ENCODE data around the gene CXorf38.

Gene CXorf38, protein sequence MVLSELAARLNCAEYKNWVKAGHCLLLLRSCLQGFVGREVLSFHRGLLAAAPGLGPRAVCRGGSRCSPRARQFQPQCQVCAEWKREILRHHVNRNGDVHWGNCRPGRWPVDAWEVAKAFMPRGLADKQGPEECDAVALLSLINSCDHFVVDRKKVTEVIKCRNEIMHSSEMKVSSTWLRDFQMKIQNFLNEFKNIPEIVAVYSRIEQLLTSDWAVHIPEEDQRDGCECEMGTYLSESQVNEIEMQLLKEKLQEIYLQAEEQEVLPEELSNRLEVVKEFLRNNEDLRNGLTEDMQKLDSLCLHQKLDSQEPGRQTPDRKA

DNA sequence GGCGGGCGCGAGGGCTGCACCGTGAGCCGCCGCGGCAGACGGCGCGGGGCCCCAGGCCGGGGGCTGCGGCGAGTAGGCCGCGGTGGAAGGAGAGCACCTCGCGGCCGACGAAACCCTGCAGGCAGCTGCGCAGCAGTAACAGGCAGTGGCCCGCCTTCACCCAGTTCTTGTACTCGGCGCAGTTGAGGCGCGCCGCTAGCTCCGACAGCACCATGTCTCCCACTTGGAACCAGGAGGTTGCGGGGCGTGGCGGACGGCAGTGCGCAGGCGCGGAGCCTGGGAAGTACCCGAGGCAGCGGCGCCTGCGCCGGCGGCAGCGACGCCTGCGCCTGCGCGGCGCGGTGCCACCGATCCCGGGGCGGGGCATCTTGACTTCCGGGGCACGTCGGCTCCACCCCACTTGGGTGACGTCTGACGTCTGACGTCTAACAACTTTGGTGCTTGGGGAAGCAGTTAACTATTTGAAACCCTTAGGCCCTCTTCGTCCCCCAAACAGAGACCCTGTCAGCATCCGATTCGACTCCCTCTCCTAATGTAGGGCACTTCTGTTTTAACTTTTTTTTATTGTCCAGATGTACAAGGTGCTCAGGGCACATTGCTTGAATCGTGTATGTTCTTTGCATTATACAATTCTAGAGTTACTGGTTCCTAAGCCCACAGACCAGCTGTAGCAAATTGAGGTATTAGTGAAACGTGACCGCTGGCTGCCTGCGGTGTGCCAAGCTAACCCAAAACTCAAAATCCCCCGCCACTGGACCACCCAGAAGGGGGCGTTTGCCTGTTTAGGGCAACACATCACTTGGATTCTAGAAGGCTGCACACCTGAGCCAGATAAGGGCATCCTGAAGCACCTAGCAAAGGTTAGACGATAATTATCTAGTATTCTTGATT, at the start of gene CXorf38:
Gene CXorf38 (minus strand): TSS at position 255 of the 891 bp plus-strand sequence. CDS start 41 bp downstream, at position 214.
- DNase-seq (ENCODE audit: low spot score), result peak; percentile 95

DNA sequence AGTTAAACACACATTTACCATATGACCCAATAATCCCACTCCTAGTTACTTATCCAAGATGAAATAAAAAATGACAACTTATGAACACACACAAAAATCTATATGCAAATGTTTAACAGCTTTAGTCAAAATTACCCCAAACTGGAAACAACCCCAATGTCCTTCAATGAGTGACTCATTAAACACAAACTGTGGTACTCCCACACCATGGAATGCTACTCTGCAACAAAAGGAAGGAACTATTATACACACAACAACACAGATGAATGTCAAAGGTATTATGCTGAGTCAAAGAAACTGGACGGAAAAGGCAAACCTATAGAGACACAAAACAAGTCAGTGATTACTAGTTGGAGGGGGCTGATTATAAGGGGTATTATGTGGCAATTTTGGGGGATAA, 47.4 kb upstream of the CXorf38 start:
- DNase-seq (ENCODE audit: low spot score), result no peak

DNA sequence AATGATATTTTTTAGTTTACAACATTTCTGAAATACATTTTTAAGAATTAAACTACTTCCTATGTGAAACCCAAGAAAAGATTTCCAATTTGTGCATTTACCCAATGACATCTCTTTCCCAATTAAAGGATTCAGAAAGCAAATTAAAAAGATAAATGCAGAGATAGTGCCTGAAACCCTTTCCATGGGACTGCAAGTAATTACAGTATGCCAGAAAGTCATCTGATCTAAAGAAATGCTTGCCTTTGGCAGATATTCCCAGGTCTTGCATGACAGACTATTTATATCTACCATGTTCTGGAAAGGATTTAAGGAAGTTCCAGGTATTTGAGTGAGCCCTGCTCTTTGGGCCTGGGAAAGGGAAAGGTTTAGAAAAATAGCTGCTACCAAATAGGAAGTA, 41.6 kb upstream of the CXorf38 start:
- no peak for DNase-seq (ENCODE audit: low spot score)

DNA sequence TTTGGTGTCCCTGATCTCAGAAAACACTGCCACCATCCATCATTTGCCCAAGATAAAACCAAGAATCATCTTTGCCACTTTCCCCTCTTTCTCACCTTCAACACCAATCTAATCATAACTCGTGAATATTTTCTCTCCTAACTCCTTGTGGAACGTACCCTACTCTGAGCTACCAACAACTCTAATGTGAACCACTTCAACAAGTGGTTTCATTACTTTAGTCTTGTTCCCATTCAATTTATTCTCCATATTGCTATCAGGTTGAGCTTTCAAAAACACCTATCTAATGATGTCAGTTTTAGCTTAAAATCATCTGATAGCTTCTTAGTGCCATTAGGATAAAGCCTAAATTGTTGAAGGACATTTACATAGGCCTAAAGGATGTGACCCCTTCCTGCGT, 39.8 kb upstream of the CXorf38 start:
- no peak for DNase-seq (ENCODE audit: low spot score)

DNA sequence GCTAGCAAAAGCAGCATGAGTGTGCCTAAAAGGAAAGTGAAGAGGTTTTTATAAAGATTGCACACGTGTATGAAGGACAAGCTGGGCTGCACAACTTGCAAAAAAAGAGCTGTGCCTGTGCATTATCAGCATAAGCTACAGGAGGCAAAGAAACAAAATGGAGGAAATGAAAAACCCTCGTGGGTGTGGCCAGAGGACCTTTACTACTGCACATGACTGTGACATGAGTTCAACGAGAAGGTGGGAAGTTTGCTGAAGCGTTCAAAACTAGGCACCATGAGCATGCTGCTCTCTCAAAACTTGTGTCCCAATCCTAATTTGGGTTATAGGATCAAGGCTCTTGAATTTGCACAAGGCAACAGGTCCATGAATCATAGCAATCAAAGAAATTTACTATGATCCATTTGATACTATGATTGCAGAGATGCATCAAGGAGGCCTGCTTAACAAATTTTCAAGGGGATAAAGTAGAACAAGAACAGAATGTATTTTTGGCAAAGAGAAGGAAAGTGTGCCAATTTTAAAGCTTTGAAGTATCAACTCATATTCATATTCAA, 38.1 kb upstream of the CXorf38 start:
- no peak for DNase-seq (ENCODE audit: low spot score)

DNA sequence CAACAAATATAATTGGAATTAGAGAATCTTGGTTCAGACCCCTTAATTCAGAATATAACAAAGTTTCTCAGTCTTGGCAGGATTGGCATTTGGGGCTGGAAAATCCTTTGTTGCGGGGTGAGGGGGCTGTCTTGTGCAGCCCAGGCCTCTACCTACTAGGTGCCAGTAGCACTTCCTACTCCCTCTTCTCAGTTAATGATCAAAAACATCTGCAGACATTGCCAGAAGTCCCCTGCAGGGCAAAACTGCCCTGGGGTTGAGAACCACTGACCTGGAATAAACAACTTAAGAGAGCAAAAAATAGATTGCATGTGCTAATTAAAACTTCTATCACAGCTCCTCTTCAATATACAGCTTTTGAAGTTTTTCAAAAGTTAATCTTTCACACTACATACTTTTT, 36.7 kb upstream of the CXorf38 start:
- no peak for DNase-seq (ENCODE audit: low spot score)

DNA sequence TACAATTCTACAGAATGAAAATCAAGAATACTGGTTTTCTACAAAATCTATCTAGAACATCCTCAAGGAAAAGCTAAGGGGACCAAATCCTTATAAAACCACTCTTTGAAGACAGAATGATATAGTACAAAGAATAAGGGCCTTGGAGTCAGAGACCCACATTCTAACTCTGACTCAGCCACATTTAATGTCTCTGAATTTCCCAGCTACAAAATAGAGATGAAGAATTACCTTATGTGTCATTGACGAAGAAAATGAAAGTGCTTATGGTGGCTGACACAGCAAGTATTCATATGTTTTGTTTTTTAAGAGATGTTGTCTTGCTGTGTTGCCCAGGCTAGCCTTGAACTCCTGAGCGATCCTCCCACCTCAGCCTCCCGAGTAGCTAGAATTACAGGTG, 35.9 kb upstream of the CXorf38 start:
- no peak for DNase-seq (ENCODE audit: low spot score)

DNA sequence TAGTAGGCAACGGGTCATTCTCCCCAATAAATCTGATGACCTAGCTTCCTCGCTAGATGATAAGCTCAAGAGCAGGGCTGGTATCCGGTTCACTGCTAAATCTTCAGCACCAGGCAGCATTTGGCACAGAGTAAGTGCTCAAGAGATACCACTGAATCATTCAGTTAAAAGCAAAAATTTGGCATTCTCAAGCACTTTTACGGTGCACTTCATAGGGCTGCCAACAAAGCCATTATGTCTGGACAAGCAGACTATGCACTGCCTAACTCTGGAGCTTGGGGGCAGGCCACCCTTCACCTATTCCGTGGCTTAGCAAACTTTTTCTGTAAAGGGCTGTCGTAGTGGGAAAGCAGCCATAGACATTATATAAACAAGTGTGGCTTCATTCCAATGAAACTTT, 23.8 kb upstream of the CXorf38 start:
- no peak for DNase-seq (ENCODE audit: low spot score)

DNA sequence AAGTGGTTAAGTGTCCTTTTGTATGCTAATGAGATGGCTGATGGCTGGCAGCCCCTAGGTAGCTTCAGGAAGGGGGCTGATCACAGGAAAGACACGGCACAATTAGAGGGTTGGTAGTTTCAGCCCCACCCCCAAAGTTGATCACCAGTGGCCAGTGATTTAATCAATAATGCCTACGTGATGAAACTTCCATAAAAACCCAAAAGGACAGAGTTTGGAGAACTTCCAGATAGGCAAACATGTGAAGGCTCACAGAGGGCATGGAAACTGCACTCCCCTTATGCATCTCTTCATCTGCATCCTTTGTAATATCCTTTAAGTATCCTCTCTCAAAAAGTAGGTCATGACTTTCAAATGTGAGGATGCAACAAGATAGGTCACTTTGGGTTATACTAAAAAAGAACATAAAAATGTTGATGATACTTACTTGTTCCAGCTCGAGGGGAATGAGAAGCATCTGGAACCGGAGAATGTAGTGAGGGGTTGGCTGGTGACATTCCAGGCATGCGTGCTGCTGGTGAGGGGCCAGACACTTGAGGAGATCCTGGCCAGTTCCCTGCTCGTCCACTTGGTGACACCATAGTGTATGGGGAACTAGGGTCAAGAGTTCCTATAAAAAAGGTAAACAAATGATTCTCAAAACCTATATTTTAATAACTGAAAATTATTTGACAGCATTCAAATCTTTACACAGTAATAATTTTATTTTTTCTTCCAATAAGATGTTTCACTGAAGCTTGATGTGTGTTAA, 16.7 kb upstream of the CXorf38 start:
- DNase-seq (ENCODE audit: low spot score), result no peak

DNA sequence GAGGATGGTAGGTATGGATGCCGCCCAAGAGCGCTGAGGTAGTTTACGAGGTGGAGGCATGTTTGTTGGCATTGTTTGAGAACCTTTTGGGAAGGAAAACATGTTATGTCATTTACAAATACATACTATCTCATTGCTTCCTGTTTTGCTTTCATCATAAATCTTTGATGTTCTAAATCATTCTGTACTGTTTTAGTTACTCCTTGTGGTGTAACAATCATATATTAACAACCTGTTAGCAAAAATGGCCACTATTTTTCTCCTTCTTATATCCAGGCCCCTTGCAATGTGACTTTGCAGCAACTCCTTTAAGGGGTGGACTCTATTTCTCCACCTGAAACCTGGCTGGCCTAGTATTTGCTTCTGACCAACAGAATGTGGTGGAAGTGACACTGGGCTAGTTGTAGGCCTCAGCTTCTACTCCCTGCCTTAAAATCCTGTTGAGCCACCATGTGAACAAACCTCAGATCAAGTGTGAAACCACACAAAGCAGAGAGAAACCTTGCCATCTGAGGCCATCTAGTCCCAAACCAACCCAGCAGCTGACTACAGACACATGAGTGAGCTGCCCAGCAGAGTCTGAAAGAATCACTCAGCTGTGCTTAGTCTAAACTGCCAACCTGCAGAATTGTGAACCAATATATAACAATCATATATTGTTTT, 15.8 kb upstream of the CXorf38 start:
- DNase-seq (ENCODE audit: low spot score), result no peak

DNA sequence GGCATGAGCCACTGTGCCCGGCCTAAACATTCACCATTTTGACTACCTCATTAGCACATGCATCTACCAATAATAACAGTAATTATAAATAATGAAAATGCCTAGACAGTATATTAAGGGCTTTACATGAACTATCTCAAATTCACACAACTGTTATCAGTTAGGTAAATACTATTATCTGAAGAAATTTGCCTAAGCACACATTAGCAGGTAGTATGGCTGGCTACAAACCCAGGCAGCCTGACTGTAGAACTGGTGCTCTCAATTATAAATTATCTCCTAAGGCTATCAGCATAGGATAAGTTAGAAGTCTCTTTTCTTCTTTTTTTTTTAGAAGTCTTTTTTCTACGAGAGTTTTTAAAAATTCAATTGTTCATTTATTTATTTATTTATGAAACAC, 14.1 kb upstream of the CXorf38 start:
- no peak for DNase-seq (ENCODE audit: low spot score)

DNA sequence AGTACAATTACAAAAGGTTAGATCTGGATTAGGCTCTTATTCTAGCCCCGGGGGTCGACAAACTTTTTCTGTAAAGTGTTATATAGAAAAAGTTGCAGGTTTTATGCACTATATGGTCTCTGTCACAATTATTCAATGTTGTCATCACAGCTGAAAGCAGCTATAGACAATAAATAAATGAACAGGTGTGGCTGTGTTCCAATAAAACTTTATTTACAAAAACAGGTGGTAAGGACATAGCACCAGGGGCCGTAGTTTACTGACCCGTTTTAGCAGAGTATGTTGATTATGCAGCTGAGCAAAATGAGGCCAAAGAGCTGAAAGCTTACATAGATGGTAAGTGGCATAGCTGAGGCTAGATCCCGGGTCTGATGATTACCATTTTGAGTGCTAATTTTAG, 13.0 kb upstream of the CXorf38 start:
- DNase-seq (ENCODE audit: low spot score), result no peak

DNA sequence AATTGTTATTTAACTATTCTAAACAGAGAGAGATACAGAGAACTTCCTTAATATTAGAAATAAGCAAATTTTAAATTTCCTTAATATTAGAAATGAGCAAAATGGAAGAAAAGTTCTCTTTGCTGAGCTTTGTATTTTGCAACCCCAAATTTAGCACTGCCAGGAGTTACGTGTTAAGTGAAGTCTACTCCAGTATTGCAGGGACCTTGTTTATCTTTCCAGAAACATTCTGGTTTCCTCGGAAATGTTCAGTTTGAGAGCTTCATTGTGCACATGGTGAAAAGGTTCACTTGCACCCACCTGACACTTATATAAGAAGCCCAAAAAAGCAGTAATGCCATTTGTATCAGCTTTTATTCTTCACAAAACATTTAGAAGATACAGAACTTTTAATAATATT, 6.2 kb upstream of the CXorf38 start:
- DNase-seq (ENCODE audit: low spot score), result no peak

DNA sequence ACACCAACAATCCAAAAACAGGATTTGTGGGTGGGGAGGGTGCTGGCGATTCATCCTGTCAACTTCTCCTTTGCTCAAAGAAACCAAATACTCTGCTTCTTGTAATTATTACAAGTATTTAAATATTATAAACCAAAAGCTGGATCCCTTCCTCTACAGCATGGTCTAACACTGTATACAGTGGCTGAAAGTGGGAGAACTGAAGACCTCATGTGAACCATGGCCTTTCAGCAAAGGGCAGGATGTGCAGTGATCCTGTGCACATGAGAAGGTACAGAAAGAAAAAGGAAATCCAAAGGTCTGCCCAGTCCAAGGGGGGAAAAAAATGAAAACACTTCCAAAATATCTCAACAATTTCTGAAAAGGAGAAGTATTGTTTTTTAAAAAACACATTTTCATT, 5.3 kb upstream of the CXorf38 start:
- no peak for DNase-seq (ENCODE audit: low spot score)

DNA sequence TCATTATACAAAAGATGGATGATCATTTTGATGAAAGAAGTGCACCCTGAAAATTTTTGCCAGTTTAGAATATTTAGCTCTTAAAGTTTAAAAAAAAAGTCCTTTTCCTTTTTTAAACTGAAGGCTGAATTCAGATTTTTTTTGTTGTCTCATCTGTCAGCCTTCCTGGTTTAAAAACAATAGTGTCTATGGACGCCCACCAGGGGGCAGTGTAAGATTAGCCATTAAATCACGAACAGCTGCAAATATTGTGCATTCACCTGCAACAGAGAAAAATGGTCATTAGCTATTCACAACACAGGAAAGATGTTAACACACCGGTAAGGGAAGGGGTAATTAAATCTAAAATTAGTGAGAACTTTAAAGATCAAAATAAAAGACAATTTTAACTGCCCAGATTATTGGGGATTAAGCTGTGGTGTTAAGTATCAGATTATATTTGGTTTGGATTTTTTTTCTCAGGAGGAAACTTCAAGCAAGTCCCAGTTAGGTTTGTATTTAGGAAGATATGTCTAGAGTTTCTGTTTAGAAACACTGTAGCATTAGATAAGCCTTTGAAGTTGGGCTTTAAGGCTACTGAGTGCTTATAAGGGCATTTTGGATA, 4.4 kb upstream of the CXorf38 start:
- DNase-seq (ENCODE audit: low spot score), result no peak

DNA sequence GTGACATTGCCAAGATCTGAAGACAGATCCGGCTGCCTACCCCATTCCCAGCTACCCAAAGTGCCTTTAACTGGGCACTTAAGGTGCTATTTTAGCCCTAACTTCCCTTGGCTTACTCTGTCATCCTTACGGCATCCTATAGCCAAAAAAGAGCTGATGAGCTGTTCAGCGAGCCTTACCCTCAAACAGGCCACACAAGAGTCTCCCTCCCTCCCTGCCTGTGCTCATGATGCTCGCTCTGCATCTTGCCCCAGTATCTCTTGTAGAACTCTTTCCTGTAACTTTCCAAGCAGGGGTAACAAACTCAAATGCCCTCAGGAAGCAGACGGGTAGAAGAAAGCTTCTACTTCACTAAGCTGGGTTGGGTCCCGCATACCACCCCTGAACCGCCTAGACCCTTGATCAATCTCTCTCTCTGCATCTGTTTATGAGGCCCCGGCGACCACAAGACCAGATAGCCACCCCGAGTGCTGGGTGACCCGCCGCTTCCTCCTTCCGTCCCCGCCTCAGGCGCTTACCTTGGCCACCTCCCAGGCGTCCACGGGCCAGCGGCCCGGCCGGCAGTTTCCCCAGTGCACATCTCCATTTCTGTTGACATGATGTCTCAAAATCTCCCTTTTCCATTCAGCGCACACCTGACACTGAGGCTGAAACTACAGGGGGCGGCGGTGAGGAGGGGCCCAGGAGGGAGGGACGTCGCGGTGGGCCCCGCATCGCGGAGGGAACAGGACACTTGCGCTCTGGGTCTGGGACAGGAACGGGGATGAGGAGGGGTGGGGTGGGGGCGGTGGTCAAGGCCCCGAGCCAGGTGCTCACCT, 663 bp downstream of the CXorf38 start:
- no peak for DNase-seq (ENCODE audit: low spot score)

DNA sequence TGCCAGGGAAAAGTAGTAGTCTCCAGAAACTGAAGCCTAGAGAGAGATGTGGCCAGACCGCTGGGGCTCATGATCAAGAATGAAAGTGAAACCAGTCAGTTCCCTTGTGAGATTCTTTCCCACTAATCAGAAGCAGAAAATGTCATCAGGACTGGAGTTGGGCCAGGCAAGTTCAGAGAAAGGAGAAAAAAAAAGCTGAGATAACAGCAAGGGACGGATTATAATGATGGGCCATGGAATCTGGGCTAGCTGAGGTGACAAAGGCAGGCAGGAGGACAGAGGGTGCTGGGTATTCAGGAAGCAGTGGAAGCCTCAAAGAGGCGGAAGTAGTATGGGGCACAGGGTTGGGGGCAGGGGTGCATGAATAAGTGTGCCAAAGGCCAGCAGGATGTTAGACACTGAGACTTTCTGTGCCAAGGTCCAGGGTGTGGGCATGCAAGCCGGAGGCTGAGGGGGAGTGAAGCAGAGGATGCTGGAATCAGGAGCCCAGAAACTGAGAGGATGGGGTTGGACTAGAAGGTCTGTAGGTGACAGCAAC, 2.5 kb downstream of the CXorf38 start:
- no peak for DNase-seq (ENCODE audit: low spot score)

DNA sequence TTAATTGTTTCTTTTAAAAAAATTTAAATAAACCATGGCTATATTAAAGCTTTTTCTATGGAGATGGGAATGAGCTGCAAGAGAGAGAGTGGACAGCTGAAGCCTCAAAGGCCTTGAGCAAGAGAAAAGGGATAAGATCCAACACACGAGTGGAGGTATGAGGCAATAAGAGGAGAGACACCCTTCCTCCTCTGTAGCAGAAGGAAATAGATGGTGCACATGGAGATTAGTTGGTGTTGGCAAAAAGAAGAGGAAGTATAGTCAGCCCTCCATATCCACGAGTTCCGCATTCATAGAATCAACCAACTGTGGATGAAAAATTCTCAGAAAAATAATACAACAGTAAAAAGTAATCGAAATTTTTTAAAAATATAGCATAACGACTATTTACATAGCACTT, 3.2 kb downstream of the CXorf38 start:
- no peak for DNase-seq (ENCODE audit: low spot score)

DNA sequence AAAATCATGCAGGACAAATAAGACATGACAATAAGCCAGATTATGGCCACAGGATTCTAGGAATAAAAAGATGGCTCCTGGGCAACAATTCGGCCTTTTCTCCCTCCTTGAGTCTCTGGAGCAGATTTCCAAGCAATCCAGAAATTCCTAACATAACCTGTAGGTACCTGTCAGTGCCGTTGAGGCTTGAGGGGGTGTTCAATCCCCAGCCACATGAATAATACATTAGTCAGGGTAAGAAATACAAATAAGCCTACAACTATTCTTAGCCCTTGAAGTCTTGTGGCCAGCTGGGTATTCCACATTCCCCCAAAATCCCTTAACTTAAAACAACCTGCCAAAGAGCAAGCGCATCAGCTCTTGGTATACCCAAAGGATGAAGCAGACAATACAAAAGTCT, 9.7 kb downstream of the CXorf38 start:
- DNase-seq (ENCODE audit: low spot score), result no peak

DNA sequence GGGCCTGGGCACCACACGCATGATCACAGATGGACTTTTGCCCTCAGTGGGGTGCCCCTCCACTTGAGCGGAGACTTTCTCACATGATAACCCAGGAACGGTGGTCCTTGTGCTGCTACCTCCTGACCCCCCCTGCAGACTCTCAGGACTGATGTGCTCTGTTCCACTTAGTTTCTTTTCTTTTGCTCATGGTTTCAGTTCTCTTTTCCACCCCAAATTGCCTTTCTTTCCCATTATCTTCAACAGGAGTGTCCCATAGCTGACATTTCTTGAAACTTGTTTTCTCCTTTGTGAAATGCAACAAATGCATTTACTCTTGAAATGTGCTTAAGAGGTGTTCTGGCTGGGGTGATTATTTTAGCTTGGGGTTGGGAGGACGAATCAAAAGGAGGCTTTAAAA, 15.2 kb downstream of the CXorf38 start:
- no peak for DNase-seq (ENCODE audit: low spot score)
